Kidney capillary endothelial cell (primary cell): ENCODE measurements around the gene FAM131B.

Source experiments
- DNase-seq: peaks from one replicate; pipeline ENCODE4 v3.0.0-alpha.2; 2018; ENCODE audit warnings: low spot score

The FAM131B gene

DNA sequence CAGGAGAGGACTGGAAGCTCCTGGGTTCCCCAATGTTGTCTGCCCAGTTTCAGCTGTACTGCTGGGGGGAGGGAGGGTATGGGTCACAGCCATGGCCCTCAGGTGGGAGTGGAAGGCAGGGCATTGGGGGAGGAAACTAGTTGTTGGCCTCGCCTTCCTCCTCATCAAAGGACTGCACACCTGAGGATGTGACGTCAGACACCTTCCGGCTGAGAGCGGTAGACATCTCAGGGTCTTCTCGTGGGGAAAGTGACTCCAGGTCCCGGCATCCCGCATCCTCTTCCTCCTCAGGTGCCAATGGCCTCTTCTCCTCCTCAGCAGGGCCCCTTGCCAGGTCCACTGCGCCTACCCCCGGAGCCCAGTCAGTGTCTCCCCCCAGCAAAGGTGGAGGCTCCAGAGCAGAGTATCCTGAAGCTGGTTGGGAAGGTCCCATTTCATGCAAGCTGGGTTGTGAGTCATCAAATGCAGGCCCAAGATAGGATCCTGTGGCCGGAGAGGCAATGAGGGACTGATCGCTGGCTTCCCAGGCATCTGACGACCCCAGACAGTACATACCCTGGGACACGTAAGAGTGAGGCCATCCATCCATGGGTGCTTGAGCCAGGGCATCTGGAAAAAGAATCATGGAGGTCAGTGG, 6.0 kb downstream of the FAM131B start:
- DNase-seq, result no peak

DNA sequence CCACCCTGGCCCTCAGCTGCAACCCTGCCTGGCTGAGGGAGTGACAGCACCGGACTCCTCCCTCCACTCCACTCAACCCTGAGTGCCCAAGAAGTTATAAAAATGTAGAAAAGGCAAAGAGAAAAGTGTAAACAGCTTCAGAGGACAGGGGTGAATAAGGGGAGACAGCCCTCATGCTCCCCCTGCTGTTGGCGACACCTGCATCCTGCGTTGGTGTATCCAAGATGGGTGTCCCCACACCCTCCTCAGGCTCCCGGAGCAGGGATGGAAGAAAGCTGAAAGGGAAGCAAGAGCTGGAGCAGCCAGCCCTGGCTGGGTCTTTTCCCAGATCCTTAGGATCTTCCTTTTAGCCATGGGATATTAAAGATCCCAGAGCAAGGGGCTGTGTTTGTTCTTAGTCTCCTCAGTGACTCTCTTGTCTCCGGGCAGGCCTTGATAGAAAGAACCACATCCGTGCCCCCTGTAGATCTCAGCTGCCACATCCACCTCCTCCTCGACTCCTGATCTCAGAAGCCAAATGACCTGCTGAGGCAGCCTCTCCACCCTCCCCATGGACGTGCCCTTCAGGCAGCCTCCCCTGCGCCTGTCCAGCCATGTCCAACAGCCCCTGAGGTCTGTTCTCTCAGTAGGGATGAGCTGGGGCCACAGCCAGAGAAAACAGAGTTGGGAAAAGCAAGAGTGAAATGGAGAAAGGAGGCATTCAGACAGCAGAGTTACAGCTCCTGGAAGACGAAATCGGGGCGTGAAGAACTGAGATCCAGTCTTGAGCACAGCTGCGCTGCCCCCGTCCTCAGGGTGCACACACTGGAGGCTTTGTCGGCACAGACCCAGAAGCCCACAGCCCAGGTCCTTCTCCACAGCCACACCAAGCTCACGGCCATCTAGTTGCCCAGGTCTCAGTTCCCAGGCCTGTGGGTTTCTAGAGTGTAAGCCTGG, 6.8 kb downstream of the FAM131B start:
- no peak for DNase-seq

DNA sequence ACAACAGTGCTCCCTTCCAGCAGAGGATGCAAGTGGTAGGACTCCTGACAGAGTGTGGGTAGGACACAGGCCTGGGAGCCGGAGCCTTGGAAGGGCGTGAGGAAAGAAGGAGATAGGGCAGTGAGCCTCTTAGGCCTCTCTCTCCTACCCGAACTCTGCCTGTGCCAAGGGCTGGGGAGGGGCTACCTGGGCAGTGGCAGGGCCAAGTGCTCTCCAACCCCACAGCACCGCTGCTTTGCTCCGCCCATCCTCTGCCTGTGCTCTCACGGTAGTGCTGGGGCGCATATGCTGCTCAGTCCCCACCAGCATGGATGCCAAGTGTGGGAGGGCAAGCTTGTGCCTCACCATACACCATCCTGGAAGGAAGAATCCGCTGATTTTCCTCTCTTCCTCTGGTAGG, 7.5 kb downstream of the FAM131B start:
- no peak for DNase-seq

DNA sequence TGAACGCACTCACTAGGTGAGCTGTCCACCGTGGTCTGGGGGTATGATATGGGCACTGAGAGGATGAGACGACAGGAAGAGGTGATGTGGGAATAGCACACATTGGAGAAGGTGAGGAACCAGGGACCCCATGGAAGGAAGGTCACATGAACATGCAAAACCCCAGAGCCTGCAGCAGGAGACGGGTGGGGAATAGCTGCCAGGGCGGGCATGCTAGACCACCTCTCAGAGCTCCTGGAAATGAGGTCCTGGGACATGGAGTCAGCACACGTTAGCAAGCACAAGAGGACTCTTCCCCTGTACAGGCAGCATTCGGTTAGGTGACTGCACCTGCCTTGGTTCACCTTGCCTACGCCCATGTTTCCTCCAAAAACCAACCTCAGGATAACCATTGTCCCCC, 8.1 kb downstream of the FAM131B start:
- no peak for DNase-seq

DNA sequence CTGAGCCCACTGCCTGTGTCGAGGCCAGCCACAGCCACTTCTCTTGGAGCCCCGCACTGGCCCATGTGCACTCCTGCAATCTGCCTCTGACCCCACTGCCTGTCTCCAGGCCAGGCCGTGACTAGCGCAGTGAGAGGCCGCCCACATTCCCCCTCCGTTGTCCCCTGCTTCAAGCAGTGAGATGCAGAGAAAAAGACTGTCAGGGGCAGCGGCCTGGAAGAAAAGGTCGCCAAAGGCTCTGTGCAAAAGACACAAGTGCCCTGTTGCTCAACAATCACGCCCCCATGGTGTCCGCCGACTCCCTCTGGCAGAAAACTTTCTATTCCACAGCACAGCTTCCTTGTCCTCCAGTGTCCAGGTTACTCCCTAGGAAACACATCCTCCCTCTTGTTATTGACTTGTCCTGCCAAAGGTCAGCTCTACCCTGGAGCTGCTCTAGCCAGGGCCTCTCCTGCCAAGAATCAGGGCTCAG, 9.9 kb downstream of the FAM131B start:
- no peak for DNase-seq

DNA sequence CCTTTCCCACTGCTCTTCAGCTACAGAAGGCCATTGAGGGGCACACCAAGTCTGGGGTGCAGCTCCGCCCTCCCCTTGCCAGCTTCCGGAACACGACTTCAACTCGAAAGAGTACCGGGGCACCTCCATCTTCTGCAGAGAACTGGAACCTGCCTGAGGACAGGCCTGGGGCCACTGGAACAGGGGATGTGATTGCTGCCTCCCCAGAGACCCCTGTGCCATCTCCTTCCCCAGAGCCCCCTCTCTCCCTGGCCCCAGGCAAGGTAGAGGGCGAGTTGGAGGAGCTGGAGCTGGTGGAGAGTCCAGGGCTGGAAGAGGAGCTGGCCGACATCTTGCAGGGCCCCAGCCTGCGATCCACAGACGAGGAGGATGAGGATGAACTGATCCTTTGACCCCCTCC, 10.9 kb downstream of the FAM131B start:
- no peak for DNase-seq

DNA sequence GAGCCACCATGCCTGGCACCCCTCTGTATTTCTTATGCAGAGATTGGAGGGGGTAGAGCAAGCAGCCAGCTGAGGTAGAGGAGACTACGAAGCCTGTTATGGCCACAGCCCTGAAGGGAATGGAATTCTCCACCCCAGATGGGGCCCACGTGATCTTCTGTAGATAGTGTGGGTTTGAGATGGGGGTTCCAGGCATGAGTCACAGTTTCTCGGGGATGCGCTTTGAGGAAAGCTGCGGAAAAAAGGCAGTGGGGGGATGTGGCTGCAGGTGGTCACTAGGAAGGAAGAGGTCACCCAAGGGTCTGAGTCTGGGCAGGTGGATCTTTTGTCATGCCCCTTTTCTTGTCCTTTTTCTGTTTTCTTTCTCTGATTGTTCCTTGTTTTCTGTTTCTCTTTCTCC, 11.5 kb downstream of the FAM131B start:
- no peak for DNase-seq

DNA sequence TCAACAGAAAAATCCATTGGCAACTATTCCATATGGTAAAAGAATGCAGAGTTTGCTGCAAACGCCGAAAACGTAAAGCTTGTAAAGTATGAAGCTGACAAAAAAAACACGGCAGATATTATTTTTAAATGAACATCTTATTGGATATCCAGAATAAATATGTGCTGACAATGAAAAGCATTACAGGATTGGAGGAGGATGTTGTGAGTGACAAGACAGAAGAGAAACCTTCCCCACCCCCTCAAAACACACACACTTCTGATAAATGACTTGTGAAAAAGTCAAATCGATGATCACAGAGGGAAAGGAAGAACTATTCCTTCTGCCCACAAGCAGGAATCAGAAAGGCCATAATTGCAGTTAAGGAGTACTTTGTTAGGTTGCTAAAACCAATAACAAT, 14.6 kb downstream of the FAM131B start:
- no peak for DNase-seq

DNA sequence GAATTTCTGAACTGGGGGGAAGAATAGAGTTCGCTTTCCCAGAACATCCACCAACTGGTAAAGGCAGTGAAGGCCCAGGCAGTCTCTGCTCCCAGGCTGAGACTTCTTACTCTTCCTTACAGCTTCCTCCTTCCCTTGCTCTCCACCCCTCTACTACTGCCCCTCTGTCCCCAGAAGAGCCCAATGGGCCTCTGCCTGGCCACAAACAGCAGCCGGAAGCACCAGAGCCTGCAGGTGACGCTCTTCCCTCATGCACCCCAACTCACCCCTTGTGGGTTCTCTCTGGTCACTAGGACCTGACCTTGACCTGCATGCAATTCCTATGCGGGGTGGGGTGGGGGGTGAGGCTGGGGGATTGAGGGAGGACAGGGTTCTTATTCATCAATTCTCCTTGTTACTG, 16.5 kb downstream of the FAM131B start:
- no peak for DNase-seq

DNA sequence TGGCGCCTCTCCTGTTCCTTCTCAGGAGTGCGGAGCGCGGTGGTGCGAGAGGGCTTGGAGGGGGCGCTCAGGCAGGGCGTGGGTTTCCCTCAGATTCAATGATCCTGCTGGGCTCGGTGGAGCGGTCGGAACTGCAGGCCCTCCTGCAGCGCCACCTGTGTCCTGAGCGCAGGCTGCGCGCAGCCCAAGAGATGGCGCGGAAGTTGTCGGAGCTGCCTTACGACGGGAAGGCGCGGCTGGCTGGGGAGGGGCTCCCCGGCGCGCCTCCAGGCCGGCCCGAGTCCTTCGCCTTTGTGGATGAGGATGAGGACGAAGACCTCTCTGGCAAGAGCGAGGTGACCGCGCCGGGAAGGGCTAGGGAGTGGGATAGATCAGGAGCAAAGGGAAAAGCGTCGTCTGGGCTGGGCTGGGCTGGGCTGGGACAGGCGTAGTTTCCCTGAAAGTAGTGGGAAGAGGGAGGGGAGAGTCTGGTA, 17.0 kb downstream of the FAM131B start:
- peak; percentile 46 for DNase-seq

DNA sequence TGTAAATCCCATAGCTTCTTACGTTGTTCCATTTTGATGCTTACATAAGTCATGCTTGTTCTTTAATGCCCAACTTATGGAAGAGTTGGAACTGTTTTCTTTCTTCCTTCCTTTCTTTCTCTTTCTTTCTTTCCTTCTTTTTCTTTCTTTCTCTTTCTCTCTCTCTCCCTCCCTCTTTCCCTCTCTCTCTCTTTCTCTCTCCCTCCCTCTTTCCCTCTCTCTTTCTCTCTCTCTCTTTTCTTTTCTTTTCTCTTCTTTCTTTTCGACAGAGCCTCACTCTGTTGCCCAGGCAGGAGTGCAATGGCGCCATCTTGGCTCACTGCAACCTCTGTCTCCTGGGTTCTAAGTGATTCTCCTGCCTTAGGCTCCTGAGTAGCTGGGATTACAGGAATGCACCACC, 18.9 kb downstream of the FAM131B start:
- DNase-seq, result no peak

DNA sequence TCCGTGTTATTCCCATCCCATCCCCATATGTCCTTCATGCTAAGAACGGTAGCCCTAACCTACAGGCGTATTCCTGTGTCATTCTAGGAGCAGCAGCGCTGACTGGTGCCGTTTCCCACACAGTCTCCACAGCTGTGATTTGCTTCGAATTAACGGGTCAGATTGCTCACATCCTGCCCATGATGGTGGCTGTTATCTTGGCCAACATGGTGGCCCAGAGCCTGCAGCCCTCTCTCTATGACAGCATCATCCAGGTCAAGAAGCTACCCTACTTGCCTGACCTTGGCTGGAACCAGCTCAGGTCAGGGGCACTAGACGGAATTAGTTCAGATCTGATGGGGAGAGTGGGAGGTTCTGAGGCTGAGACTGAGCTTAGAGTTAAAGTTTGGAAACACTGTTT, 20.7 kb downstream of the FAM131B start:
- DNase-seq, result no peak

DNA sequence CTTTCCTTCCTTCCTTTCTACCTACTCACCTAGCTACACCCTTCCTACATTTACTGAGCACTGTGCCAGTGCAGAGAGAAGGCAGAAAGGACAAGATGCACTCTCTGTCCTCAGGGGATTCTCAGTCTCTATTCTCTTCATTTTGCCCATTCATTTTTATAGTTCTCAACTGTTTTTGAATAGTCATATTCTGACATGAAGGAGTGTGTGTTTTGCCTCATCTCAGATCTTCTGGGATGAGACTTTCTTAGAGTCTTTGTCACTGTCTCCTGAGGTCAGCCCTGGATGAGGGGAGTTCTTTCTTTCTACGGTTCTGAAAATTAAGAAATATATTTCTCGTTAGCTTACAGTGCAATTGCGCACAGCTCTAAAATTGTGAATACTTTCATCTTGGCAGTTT, 25.3 kb downstream of the FAM131B start:
- DNase-seq, result no peak

DNA sequence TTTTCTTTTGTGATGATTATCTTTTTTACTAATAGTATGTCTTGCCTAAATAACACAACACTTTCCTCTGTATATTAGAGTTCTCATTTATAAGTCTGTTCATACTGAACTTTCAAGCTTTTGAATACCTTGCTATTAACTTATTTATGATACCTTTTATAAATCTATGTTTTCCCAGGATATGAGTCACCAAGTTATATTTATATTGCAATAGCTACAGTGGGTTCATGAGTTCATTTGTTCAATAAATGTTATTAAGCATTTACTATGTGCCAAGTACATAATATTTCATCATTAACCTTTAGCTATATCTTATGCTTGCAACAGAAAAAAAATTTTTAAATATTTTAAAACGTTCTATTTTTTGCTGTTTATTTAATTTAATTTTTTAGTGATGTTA, 28.3 kb downstream of the FAM131B start:
- DNase-seq, result no peak

DNA sequence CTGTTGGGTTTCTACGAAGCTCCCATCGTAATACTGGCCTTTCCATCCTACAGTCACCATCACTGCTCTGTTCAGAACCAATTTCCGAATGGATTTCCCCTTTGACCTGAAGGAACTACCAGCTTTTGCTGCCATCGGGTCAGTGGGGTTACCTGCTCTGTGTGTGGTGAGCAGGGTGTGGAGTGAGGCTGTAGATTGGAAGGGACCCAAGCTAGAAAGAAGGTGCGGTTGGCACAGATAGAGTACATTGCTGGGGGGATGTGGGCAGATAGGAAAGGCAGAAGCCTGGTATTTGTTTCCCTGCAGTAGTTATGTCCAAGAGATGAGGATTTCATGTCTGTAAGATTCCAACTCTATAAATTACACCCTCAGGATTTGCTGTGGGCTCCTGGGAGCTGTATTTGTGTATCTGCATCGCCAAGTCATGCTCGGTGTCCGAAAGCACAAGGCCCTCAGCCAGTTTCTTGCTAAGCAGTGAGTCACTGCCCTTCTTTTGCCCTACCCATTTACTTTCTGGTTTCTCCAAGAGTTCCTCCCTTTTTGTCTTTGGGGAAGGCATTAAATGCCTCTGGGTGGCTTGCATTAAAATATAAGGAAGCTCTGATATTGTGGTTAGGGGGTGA, 31.2 kb downstream of the FAM131B start:
- no peak for DNase-seq

DNA sequence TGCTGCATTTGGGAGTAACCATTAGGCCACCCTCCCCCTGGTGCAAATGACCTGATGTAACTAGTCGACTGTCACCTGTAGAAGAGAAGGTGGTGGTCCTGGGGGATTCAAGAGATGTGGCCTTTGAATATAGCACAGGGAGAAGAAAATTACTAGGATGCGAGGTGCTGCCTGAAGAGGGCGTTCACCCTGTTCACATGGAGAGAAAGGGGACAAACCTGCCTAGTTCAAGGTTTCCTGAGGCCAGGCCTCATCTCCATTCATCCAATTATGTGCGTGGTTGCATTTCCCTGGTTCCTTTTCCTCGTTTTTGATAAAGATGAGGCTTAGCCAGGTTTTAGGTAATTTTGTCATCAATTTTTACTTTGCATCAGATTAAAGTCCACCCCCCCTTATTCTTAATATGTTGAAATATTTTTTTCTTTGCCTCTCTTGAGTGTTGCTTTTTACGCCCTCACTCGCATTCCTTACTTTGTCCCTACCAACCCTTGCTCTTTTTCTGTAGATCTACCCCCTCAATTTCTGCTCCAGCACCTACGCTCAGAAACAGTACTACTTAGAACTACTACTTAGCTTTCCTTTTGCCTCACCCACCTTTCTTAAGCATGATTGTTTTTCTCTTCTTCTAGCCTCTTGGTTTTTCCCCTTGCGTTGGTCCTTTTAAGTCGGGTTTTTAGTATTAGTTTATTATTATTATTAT, 32.9 kb downstream of the FAM131B start:
- no peak for DNase-seq

DNA sequence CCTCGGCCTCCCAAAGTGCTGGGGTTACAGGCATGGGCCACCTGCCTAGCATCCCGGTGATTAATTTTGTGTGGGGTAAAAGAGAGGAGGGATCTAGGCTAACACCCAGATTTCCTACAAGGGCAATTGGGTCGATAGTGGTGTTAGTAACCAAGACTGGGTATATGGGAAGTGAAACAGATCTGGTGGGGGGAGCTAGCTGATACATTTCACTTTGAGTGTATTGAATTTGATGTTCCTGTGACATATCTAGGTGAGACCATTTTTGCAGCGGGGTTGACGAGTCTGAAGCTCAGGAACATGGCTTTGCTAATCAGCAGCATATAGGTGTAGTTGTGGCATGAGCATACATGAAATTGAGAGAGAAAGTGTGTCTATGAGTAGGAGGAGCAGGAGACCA, 34.6 kb downstream of the FAM131B start:
- no peak for DNase-seq

DNA sequence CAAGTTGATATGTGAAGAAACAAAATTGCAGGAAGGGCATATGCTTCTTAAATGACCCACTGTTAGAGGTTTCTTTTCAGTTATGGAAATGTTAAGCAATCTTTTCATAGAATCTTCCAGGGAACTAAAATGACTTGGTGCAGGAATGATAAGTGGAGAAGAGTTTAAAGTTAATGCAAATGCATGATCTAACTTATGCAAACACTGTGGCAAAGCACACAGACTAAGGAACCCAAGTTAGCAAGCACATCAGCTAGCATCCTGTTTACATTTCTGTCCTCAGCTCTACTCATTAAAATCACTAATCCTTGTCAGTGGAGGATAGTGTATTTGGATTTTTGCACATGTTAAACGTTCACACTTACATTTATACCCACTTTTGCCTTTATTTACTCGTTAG, 37.3 kb downstream of the FAM131B start:
- DNase-seq, result no peak

DNA sequence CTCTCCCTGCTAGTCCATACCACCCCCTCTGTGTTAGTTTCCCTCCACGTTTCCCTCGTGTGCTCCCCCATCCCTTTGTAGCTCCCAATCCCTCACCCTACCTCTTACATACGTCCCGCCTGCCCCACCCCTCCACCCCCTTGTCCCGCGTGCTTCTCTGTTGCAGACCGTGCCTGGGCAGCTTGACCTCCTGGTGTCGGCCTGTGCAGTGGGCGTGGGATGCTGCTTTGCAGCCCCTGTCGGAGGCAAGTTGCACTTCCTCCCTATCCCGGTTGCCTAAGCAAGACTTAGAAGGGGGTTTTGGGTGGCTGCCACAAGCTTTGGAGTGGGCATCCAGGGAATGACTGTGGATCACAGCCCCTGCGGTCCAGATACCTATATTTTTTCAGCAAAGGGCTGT, 38.9 kb downstream of the FAM131B start:
- DNase-seq, result no peak

DNA sequence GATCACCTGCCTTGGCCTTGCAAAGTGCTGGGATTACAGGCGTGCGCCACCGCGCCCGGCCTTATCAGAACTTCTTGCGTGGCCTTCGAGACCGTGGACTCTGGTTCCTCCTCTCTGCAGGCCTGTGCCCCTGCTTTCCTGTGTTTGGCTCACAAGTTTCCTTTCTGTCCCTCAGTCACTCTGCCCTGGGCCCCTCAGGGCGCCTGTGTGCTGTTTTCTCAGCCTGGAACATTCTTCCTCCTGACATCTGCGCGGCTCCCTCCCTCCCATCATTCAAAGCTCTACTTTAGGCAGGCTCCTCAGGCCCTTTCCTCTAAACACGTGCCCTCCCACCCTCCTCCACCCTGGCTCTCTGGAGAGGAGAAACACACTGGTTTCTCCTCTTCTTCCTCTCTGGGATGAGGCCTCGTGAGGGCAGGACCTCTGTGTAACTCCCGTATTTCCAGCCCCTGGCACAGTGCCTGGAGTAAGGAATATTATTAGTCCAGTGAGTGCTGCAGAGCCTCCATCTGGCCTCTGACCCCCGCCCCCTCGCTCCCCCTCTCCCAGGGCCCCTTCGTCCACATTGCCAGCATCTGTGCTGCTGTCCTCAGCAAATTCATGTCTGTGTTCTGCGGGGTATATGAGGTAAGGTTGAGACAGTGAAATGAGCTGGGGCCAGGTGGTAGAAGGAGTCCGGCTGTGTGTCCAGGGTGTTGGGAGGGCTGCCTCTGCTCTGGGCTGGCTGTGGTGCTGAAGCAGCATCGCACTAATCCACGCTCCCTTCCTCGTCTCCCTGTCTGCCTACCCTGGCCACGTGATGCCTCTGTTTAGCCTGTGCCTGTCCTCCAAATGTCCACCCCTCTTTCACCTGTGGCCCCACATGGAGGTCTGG, 39.5 kb downstream of the FAM131B start:
- DNase-seq, result no peak

DNA sequence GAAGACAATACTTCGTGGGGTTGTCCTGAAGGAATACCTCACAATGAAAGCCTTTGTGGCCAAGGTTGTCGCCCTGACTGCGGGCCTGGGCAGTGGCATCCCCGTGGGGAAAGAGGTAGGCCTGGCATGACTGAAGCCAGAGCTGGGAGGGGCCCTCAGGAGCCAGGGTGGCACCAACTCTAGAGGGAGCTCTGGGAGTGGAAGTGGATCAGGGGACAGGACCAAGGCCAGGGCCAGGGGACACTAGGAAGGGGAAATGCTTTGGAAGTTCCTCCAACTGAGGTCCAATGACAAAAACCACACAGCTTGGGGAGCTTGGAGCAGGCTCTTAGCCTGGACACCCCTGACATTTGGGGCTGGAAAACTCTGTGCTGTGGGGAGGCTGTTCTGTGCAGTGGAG, 40.8 kb downstream of the FAM131B start:
- DNase-seq, result no peak
